HUES6 (cell line): ENCODE measurements around the gene GRK7.

ENCODE experiments used
- H3K27ac ChIP-seq: 2 replicates; pipeline ENCODE4 v1.7.0; 2013; ENCODE audit warnings: low read depth, mild to moderate bottlenecking, low read length, inconsistent platforms
- H3K27me3 ChIP-seq: 2 replicates; pipeline ENCODE4 v1.6.1; 2013; ENCODE audit warnings: low read length; ENCODE audit not compliant: control insufficient read depth, insufficient read depth
- H3K36me3 ChIP-seq: 2 replicates; pipeline ENCODE4 v1.6.1; 2013; ENCODE audit warnings: low read length; ENCODE audit not compliant: control insufficient read depth, insufficient read depth
- H3K4me1 ChIP-seq: 2 replicates; pipeline ENCODE4 v1.6.1; 2013; ENCODE audit warnings: low read length; ENCODE audit not compliant: control insufficient read depth, insufficient read depth
- H3K4me3 ChIP-seq: 2 replicates; pipeline ENCODE4 v1.5.1; 2013; ENCODE audit warnings: low read depth, low read length
- H3K9ac ChIP-seq: one replicate; pipeline ENCODE4 v1.6.1; 2013; ENCODE audit warnings: mild to moderate bottlenecking, low read length
- H3K9me3 ChIP-seq: 2 replicates; pipeline ENCODE4 v1.6.1; 2013; ENCODE audit warnings: low read depth, low read length; ENCODE audit not compliant: control insufficient read depth, insufficient read depth

The GRK7 gene

DNA sequence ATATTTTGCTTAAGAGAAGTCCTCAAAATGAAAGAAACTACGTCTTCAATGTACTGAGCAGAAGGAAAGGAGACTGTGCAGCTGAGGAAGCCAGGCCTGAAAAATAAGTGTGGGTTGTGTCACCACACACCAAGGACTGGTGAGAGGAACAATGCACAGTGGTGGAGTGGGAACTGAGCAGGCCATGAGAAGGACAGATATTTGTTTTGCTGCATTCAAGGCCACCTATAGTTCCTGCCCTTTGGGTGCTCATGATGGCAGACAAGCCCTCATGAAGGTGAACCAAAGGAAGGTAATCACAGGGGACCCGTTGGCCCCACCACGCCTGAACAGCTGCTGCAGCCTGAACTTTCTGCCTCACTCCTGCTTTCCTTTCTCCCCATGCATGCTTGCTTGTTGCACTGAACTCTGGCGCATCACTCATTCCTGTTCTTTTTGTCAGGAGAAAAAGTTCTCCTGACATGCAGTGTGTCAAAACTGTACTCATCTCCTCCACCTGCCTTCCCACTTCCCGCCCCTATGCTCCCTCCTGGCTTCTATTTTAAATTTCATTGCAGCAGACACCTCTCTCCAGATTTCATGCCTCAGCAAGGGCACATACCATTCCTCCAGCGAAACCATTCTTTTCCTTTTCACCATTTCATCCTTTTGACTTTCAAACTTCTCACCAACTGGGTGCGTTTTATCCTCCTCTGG lies 27.3 kb upstream of the GRK7 start:
- Histone ChIP-seq H3K9me3 (no peaks in the 10 kb centered on the region), H3K36me3 (peaks cover 6% of the 10 kb centered on the region), H3K27ac (no peak overlapping the region), H3K27me3 (no peaks in the 10 kb centered on the region), H3K9ac (no peak overlapping the region), H3K4me3 (no peak overlapping the region), H3K4me1 (peaks cover 8% of the 10 kb centered on the region)

DNA sequence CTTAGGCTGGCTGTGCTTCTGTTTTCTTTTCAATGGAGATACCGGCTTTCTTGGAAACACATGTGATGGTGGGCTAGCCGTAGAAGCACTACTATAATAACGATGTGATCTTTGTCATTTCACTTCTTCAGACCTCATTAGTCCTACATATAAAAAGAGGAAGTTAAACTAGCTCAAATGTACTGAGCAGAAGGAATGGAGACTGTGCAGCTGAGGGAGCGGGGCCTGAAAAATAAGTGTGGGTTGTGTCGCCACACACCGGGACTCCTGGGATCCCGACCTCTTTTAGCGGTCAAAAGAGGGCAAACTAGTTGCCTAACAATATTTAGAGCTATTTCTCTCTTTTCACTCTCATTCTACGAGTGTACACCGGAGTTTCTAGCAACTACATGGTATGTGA lies 26.1 kb upstream of the GRK7 start:
- Histone ChIP-seq H3K4me3 (no peak overlapping the region), H3K27me3 (no peaks in the 10 kb centered on the region), H3K36me3 (peaks cover 8% of the 10 kb centered on the region), H3K9me3 (no peaks in the 10 kb centered on the region), H3K9ac (no peak overlapping the region), H3K4me1 (peaks cover 11% of the 10 kb centered on the region), H3K27ac (no peak overlapping the region)

DNA sequence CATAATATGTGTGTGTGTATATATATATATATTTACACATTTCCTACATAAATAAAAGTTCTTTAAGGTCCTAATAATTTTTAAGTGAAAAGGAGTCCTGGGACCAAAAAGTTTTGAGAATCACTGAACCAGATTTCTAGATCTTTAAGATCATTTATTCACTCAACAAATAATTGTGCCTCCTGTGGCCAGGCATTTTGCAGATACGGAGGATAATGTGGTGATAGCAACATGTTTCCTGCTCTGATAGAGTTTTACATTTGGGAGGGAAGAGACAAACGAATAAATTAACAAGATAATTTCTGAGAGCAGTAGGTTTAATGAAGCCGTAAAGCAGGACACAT lies 25.6 kb upstream of the GRK7 start:
- Histone ChIP-seq H3K27ac (no peak overlapping the region; the same call in 1 of the 2 replicates), H3K9ac (peak overlapping the region; percentile 50), H3K36me3 (peaks cover 11% of the 10 kb centered on the region), H3K4me1 (peaks cover 11% of the 10 kb centered on the region), H3K9me3 (no peaks in the 10 kb centered on the region), H3K4me3 (peak overlapping the region; percentile 97), H3K27me3 (no peaks in the 10 kb centered on the region)

DNA sequence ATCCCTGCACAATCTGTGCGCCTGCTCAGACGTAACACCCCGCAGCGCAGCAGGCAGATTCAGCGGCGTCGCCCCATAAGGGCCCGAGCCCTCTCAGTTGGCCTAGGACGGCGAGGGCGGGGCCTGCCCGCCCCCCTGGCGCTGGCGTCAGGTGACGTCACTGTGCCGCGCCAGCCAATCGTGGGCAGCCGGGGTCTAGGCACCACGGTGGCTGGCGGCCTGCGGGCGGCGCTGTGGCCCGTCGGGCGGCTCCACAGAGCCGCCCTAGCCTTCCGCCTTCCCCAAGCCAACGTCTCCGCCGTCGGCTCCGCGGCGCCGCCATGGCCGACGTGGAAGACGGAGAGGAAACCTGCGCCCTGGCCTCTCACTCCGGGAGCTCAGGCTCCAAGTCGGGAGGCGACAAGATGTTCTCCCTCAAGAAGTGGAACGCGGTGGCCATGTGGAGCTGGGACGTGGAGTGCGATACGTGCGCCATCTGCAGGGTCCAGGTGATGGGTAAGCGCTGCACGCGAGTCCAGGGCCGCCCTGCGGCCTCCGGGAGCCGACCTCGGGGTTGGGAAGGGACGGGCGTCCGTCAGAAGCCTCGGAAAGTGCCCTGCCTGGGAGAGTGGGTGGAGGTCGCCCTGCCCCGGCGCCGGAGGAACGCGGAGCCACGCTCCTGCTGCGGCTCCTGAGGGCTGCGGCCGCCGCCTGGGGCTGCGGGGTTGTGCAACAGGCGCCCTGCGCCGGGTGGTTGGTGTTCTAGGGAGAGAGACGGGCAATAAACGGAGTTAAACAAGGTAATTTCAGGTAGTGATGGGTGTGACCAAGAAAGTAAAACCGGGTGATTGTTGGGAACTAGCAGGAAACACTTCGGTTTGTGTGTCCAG lies 25.0 kb upstream of the GRK7 start, which contains the start of gene RNF7:
Gene RNF7 (plus strand): TSS at position 277 of the 869 bp plus-strand sequence. CDS start 44 bp downstream, at position 321.
- peak within 1 kb of the TSS; percentile 100 for H3K9ac ChIP-seq
- peak within 1 kb of the TSS; percentile 95 for H3K27ac ChIP-seq
- peaks cover 11% of the 10 kb centered on the region for H3K4me1 ChIP-seq
- peaks cover 15% of the 10 kb centered on the region for H3K36me3 ChIP-seq
- H3K9me3 ChIP-seq: no peaks in the 10 kb centered on the region
- H3K4me3 ChIP-seq: peak within 1 kb of the TSS; percentile 97
- no peaks in the 10 kb centered on the region for H3K27me3 ChIP-seq

DNA sequence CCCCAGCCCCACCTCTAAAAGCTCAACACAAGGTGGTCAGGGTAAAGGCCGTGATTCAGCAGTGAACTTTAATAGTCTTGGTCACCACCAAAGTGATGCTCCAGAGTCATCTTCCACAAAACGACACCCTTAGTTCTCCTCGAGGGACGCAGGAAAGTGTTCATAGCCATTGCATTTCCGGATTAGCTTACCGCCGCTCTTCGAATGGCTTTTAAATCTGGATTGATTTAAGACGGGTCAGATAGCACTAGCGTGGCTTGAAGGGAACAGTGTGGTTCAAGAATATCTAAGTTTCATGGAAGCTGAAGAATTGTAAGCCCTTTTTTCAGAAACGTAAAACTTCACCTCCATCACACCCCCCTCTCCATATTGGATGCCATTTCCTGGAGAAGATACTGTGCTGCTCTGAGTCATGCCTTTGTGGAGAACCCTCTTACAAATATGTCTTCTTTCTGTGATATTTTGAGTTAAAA lies 24.3 kb upstream of the GRK7 start:
- Histone ChIP-seq H3K4me1 (peaks cover 11% of the 10 kb centered on the region), H3K9me3 (no peaks in the 10 kb centered on the region), H3K9ac (peak overlapping the region; percentile 100), H3K36me3 (peaks cover 19% of the 10 kb centered on the region), H3K4me3 (peak overlapping the region; percentile 97), H3K27ac (peak overlapping the region; percentile 95), H3K27me3 (no peaks in the 10 kb centered on the region)

DNA sequence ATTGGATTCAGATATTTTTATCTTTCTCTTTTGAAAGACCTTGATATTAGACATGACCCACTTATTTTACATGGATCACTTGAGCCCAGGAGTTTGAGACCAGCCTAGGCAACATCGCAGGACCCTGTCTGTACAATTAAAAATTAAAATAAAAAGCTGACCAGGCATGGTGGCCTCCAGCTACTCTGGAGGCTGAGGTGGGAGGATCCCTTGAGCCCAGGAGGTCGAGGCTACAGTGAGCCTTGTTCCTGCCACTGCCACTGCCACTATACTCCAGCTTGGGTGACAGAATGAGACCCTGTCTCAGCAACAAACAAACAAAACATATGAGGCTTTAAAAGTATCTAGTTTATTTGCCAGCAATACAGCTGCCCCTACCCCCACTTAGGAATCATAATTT lies 23.5 kb upstream of the GRK7 start:
- peaks cover 27% of the 10 kb centered on the region for H3K36me3 ChIP-seq
- H3K9ac ChIP-seq: no peak overlapping the region
- peaks cover 11% of the 10 kb centered on the region for H3K4me1 ChIP-seq
- no peaks in the 10 kb centered on the region for H3K27me3 ChIP-seq
- no peaks in the 10 kb centered on the region for H3K9me3 ChIP-seq
- H3K27ac ChIP-seq: 0 out of 2 replicates have a peak overlapping the region, but pooled peaks have one; percentile 95
- peak overlapping the region; percentile 97 for H3K4me3 ChIP-seq

DNA sequence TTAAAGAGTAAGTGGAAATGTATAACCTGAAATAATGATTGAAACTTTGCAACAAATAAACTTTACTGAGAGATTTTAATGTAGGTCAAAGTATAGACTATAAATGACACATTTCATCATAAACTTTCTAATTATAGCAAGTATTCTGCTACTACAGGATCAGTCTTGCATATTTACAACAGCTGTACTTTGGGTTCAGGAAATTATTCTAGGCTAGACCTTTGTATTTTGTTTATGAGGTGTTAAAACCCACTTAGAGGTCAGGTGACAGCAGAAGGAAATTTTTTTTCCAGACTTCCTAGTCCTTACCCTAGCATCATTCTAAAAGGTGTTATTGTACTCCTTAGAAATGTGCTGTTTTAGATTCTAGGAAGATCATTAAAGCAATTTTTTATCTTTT lies 22.9 kb upstream of the GRK7 start:
- no peaks in the 10 kb centered on the region for H3K9me3 ChIP-seq
- H3K4me1 ChIP-seq: peaks cover 11% of the 10 kb centered on the region
- no peak overlapping the region for H3K27ac ChIP-seq
- H3K36me3 ChIP-seq: peaks cover 33% of the 10 kb centered on the region
- H3K4me3 ChIP-seq: peak overlapping the region; percentile 97
- H3K9ac ChIP-seq: no peak overlapping the region
- H3K27me3 ChIP-seq: no peaks in the 10 kb centered on the region

DNA sequence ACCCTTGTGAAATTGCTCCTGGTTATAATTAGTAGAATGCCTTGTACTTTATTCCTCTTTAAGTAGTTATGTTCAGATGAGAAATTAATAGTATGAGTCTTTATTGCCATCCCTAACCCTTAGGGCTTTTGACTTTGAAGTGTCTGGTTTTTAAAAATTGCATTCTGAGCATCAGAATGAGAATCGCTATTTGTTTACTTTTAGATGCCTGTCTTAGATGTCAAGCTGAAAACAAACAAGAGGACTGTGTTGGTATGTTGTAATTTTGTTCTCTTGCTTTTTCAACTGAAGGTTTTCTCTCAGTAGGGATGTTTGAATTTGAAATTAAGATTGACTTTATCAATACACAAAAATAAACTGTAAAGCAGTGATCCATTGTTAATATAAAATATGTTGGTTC lies 19.9 kb upstream of the GRK7 start:
- no peak overlapping the region for H3K4me3 ChIP-seq
- H3K27me3 ChIP-seq: no peaks in the 10 kb centered on the region
- H3K4me1 ChIP-seq: peaks cover 11% of the 10 kb centered on the region
- peaks cover 59% of the 10 kb centered on the region for H3K36me3 ChIP-seq
- no peak overlapping the region for H3K27ac ChIP-seq
- no peak overlapping the region for H3K9ac ChIP-seq
- H3K9me3 ChIP-seq: no peaks in the 10 kb centered on the region

DNA sequence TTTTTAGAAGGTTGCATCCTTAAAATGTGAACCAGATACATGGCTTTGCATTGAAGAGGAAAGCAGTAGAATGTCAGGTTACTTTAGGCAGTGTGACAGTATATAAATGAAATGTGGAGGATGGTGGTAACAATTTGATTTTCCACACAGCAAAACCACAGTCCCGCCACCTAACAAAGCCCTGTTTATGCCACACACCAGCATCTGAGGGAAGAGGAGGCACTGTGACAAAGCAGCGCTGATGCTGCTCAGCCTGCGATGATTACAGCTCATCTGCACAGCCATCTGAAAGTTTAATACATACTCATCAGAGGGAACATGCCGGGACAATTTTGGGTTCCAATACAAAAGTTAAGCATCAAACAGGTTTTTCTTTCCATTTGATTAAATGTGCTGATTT lies 16.2 kb upstream of the GRK7 start:
- Histone ChIP-seq H3K4me1 (no peaks in the 10 kb centered on the region), H3K9ac (no peak overlapping the region), H3K27me3 (no peaks in the 10 kb centered on the region), H3K4me3 (no peak overlapping the region), H3K27ac (no peak overlapping the region), H3K36me3 (peaks cover 58% of the 10 kb centered on the region), H3K9me3 (no peaks in the 10 kb centered on the region)

DNA sequence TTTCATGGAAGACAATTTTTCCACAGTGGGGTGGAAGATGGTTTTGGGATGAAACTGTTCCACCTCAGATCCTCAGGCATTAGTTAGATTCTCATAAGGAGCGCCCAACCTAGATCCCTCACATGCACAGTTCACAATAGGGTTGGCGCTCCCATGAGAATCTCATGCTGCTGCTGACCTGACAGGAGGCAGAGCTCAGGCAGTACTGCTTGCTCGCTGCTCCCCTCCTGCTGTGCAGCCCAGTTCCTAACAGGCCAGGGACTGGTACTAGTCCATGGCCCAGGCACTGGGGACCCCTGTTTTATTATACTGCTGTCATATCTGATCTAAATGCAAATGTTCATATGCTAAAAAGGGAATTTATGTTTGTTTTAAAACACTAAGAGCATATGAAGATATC lies 9.8 kb upstream of the GRK7 start:
- Histone ChIP-seq H3K4me1 (no peaks in the 10 kb centered on the region; the same call in none of the 2 replicates), H3K27ac (no peak overlapping the region), H3K4me3 (no peak overlapping the region), H3K9ac (no peak overlapping the region), H3K9me3 (no peaks in the 10 kb centered on the region), H3K36me3 (peaks cover 6% of the 10 kb centered on the region; the same call in 1 of the 2 replicates), H3K27me3 (no peaks in the 10 kb centered on the region)

DNA sequence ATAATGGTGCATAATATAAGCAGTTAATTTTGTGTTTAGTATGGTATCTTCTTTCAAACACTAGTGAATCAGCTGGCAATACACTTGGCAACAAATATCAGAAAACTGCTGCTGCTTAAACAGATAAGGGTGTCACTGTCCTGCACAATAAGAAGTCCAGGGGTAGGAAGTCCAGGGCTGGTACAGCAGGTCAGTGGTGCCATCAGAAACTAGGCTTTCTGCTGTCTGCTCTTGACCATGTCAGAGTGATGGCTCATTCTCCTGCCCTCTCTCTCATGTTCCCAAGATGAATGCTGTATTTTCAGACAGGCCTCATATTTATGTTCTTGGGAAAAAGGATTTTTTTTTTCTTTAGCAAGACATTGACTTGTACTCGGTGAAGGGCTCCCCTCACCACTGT lies 9.2 kb upstream of the GRK7 start:
- no peak overlapping the region for H3K27ac ChIP-seq
- H3K9ac ChIP-seq: no peak overlapping the region
- H3K4me1 ChIP-seq: no peaks in the 10 kb centered on the region; the same call in none of the 2 replicates
- H3K36me3 ChIP-seq: peaks cover 6% of the 10 kb centered on the region; the same call in 1 of the 2 replicates
- H3K4me3 ChIP-seq: no peak overlapping the region
- H3K27me3 ChIP-seq: no peaks in the 10 kb centered on the region
- H3K9me3 ChIP-seq: no peaks in the 10 kb centered on the region
